OCI-LY1 (cell line): Measurements from ENCODE around the gene SEMA5A.
"Not testable (repeated sequence)": the region's sequence is repeated elsewhere in the genome, so short reads cannot be mapped to it uniquely, and the experiment has no call there.

ENCODE experiments used
- H2AFZ ChIP-seq: fragments of 200-600 bp; sonication (generic), shearing (Covaris generic); 2 replicates; pipeline ENCODE4 v1.6.0; 2014; ENCODE audit warnings: antibody characterized with exemption, mild to moderate bottlenecking, low read length
- H3F3A ChIP-seq: fragments of 200-600 bp; sonication (generic), shearing (Covaris generic); 2 replicates; pipeline ENCODE4 v1.6.0; 2014; ENCODE audit warnings: mild to moderate bottlenecking, antibody characterized with exemption, low read length, moderate library complexity; ENCODE audit not compliant: insufficient read depth
- H3K27ac ChIP-seq: fragments of 200-600 bp; sonication (generic); 2 replicates; pipeline ENCODE4 v1.5.1; 2014; ENCODE audit warnings: low read length, mixed run types, mild to moderate bottlenecking, low read depth; ENCODE audit not compliant: poor library complexity, severe bottlenecking
- H3K27me3 ChIP-seq: fragments of 200-600 bp; sonication (generic); 2 replicates; pipeline ENCODE4 v1.6.0; 2014; ENCODE audit warnings: antibody characterized with exemption, mild to moderate bottlenecking, low read length, moderate library complexity; ENCODE audit not compliant: insufficient read depth
- H3K36me3 ChIP-seq: fragments of 200-600 bp; sonication (generic); 2 replicates; pipeline ENCODE4 v1.6.1; 2014; ENCODE audit warnings: mild to moderate bottlenecking, antibody characterized with exemption, low read length, moderate library complexity, mixed read lengths; ENCODE audit not compliant: insufficient read depth
- H3K4me1 ChIP-seq: fragments of 200-600 bp; sonication (generic); 2 replicates; pipeline ENCODE4 v1.5.1; 2014; ENCODE audit warnings: mild to moderate bottlenecking, low read length, moderate library complexity; ENCODE audit not compliant: insufficient read depth, severe bottlenecking
- H3K4me2 ChIP-seq: fragments of 200-600 bp; sonication (generic), shearing (Covaris generic); 2 replicates; pipeline ENCODE4 v1.6.1; 2014; ENCODE audit warnings: low read length
- H3K4me3 ChIP-seq: fragments of 200-600 bp; sonication (generic); 2 replicates; pipeline ENCODE4 v1.5.1; 2014; ENCODE audit warnings: low read length, low read depth, mild to moderate bottlenecking, mixed read lengths; ENCODE audit not compliant: poor library complexity, severe bottlenecking
- H3K79me2 ChIP-seq: fragments of 200-600 bp; shearing (Covaris generic); 2 replicates; pipeline ENCODE4 v1.6.1; 2016; ENCODE audit warnings: mixed run types, low read length, mixed read lengths; ENCODE audit not compliant: insufficient read depth
- H3K9ac ChIP-seq: fragments of 200-600 bp; sonication (generic), shearing (Covaris generic); 2 replicates; pipeline ENCODE4 v1.6.1; 2014; ENCODE audit warnings: mild to moderate bottlenecking, low read length, mixed read lengths
- H3K9me2 ChIP-seq: fragments of 200-600 bp; sonication (generic), shearing (Covaris generic); 2 replicates; pipeline ENCODE4 v1.6.1; 2014; ENCODE audit warnings: low read depth, mild to moderate bottlenecking, low read length, mixed read lengths
- H3K9me3 ChIP-seq: fragments of 200-600 bp; shearing (Covaris generic); 2 replicates; pipeline ENCODE4 v1.6.1; 2014; ENCODE audit warnings: low read length, mixed read lengths
- H4K20me1 ChIP-seq: fragments of 200-600 bp; sonication (generic), shearing (Covaris generic); 2 replicates; pipeline ENCODE4 v1.6.0; 2016; ENCODE audit warnings: mild to moderate bottlenecking, low read length; ENCODE audit not compliant: insufficient read depth
- CTCF ChIP-seq: fragments of 200-600 bp; sonication (generic), shearing (Covaris generic); IDR thresholded peaks from 2 replicates; pipeline ENCODE4 v1.5.1; 2017; ENCODE audit warnings: mild to moderate bottlenecking, antibody characterized with exemption, low read length, moderate library complexity, mixed read lengths
- EZH2 ChIP-seq: fragments of 200-600 bp; sonication (generic), shearing (Covaris generic); IDR thresholded peaks from 2 replicates; pipeline ENCODE4 v1.8.0; 2017; ENCODE audit warnings: borderline replicate concordance, mixed run types, mild to moderate bottlenecking, antibody characterized with exemption, low read length, moderate library complexity, mixed read lengths

Gene SEMA5A

GRCh38 chr5:9356351-9356825, 189.5 kb downstream of the SEMA5A start:
- H3F3A ChIP-seq, result no peaks in the 10 kb centered on the region
- no peak overlapping the region for H2AFZ ChIP-seq
- no peaks in the 10 kb centered on the region for H4K20me1 ChIP-seq
- no peaks in the 10 kb centered on the region for H3K36me3 ChIP-seq
- H3K4me1 ChIP-seq, result no peaks in the 10 kb centered on the region
- H3K9me2 ChIP-seq, result no peaks in the 10 kb centered on the region
- no peaks in the 10 kb centered on the region for H3K79me2 ChIP-seq
- H3K9me3 ChIP-seq, result no peaks in the 10 kb centered on the region
- no peak overlapping the region for H3K27ac ChIP-seq
- TF ChIP-seq EZH2 (no peak), CTCF (no peak)
- H3K4me2 ChIP-seq, result no peak overlapping the region
- no peak overlapping the region for H3K4me3 ChIP-seq
- no peak overlapping the region for H3K9ac ChIP-seq
- no peaks in the 10 kb centered on the region for H3K27me3 ChIP-seq

- Histone ChIP-seq H2AFZ (no peak overlapping the region), H4K20me1 (no peaks in the 10 kb centered on the region), H3K4me1 (no peaks in the 10 kb centered on the region), H3K36me3 (no peaks in the 10 kb centered on the region), H3K27ac (no peak overlapping the region), H3K9me2 (no peaks in the 10 kb centered on the region), H3K27me3 (no peaks in the 10 kb centered on the region), H3K79me2 (no peaks in the 10 kb centered on the region), H3K9me3 (no peaks in the 10 kb centered on the region), H3K4me3 (no peak overlapping the region), H3K4me2 (no peak overlapping the region), H3F3A (no peaks in the 10 kb centered on the region), H3K9ac (no peak overlapping the region)
- TF ChIP-seq CTCF (no peak), EZH2 (no peak)
Observed at GRCh38 chr5:9354336-9355081, 191.4 kb downstream of the SEMA5A start.

GRCh38 chr5:9353048-9353447, 192.8 kb downstream of the SEMA5A start:
- not testable (repeated sequence) for H3K9me3 ChIP-seq, H2AFZ ChIP-seq, H3K9me2 ChIP-seq, H3K27me3 ChIP-seq, H3K4me2 ChIP-seq, H3K36me3 ChIP-seq, H3K4me3 ChIP-seq, H3F3A ChIP-seq, H3K27ac ChIP-seq, H4K20me1 ChIP-seq, H3K9ac ChIP-seq, H3K79me2 ChIP-seq, H3K4me1 ChIP-seq

GRCh38 chr5:9351546-9351945, 194.3 kb downstream of the SEMA5A start:
- Histone ChIP-seq H2AFZ (no peak overlapping the region), H3K9me2 (no peaks in the 10 kb centered on the region), H3K27me3 (no peaks in the 10 kb centered on the region), H3K27ac (no peak overlapping the region), H3K9me3 (no peaks in the 10 kb centered on the region), H3K4me3 (no peak overlapping the region), H3F3A (no peaks in the 10 kb centered on the region), H3K9ac (no peak overlapping the region), H3K36me3 (no peaks in the 10 kb centered on the region), H4K20me1 (no peaks in the 10 kb centered on the region), H3K4me1 (no peaks in the 10 kb centered on the region), H3K4me2 (no peak overlapping the region), H3K79me2 (no peaks in the 10 kb centered on the region)
- TF ChIP-seq EZH2, result no peak
- no peak for TF ChIP-seq CTCF
